Measurements from ENCODE around the gene AMFR. TPM values are rescaled to one million over a fixed set of nuclear protein-coding genes. Genes with fewer than 3 reads are reported as not detected.

AMFR gene
- total and polyA plus RNA-seq, 10 of the 15 experiments (the other 5 are each of a cell fraction or from before 2014, with no cell fraction given), result 8.2 to 67.6 (median 28.1) TPM

DNA sequence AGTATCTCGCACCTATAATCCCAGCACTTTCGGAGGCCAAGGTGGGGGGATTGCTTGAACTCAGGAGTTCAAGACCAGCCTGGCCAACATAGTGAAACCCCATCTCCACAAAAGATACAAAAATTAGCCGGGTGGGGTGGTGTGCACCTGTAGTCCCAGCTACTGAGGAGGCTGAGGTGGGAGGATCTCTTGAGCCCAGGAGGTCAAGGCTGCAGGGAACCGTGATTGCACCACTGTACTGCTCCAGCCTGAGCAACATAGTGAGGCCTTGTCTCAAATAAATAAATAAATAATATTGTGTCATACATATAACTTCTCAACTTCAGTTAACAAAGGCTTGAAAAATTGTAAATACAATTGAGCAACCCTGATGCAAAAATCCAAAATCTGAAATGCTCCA lies 8.2 kb downstream of the AMFR start:
- SMC1A ChIA-PET (ENCODE audit: uncharacterized antibody, unreplicated experiment), result no interaction called here
- RAD21 ChIA-PET (ENCODE audit: unreplicated experiment), result no interaction called here
- Histone ChIP-seq H3K9ac (ENCODE audit: control insufficient read depth, insufficient read depth, low read length) (no peak overlapping the region), H3K4me3 (no peak overlapping the region), H3K27ac (ENCODE audit: control insufficient read depth, insufficient read depth) (no peak overlapping the region), H3K79me2 (ENCODE audit: control insufficient read depth, insufficient read depth, low read length) (peaks cover 57% of the 10 kb centered on the region), H3K27me3 (replicated peaks in 1 of 2; ENCODE audit: control insufficient read depth in 2 of 2, insufficient read depth in 2 of 2, low read length in 1 of 2) (no peaks in the 10 kb centered on the region), H3K4me1 (ENCODE audit: control insufficient read depth, insufficient read depth, low read length) (peaks cover 12% of the 10 kb centered on the region), H3K36me3 (ENCODE audit: control insufficient read depth in 2 of 2, insufficient read depth in 2 of 2, low read length in 1 of 2) (peaks cover 0 to 15% of the 10 kb centered on the region in 2 experiments; a peak in 2 of 4 replicates), H2AFZ (ENCODE audit: control insufficient read depth, low read depth, low read length) (no peak overlapping the region), H4K20me1 (ENCODE audit: control insufficient read depth, insufficient read depth) (no peaks in the 10 kb centered on the region), H3K4me2 (ENCODE audit: control insufficient read depth, insufficient read depth) (no peak overlapping the region), H3K9me3 (replicated peaks; ENCODE audit: control insufficient read depth, insufficient read depth, low read length) (no peaks in the 10 kb centered on the region)
- POLR2A ChIA-PET, result no interaction called here
- BruUV-seq (replicated peaks), result no TSS peak
- WGBS (ENCODE audit: insufficient coverage, insufficient replicate concordance, low lambda C conversion rate, missing lambda C conversion rate), result 84% methylated on average over 4 of the region's 4 CpGs
- TF ChIP-seq ZNF217 (IDR thresholded peaks at IDR 0.05) (no peak), EZH2 (IDR thresholded peaks at IDR 0.05; ENCODE audit: borderline replicate concordance, control insufficient read depth, low read depth, low read length) (no peak), PML (IDR thresholded peaks at IDR 0.05; ENCODE audit: low read length) (no peak), HCFC1 (IDR thresholded peaks at IDR 0.05; ENCODE audit: low read length) (no peak), CBFB (IDR thresholded peaks at IDR 0.05; ENCODE audit: low read depth) (no peak), MEF2B (IDR thresholded peaks at IDR 0.05; ENCODE audit: partially characterized antibody, poor library complexity, severe bottlenecking) (no peak), RELA (IDR thresholded peaks at IDR 0.05; ENCODE audit: borderline replicate concordance, partially characterized antibody) (no peak)
- TF ChIP-seq, protein P1, sequence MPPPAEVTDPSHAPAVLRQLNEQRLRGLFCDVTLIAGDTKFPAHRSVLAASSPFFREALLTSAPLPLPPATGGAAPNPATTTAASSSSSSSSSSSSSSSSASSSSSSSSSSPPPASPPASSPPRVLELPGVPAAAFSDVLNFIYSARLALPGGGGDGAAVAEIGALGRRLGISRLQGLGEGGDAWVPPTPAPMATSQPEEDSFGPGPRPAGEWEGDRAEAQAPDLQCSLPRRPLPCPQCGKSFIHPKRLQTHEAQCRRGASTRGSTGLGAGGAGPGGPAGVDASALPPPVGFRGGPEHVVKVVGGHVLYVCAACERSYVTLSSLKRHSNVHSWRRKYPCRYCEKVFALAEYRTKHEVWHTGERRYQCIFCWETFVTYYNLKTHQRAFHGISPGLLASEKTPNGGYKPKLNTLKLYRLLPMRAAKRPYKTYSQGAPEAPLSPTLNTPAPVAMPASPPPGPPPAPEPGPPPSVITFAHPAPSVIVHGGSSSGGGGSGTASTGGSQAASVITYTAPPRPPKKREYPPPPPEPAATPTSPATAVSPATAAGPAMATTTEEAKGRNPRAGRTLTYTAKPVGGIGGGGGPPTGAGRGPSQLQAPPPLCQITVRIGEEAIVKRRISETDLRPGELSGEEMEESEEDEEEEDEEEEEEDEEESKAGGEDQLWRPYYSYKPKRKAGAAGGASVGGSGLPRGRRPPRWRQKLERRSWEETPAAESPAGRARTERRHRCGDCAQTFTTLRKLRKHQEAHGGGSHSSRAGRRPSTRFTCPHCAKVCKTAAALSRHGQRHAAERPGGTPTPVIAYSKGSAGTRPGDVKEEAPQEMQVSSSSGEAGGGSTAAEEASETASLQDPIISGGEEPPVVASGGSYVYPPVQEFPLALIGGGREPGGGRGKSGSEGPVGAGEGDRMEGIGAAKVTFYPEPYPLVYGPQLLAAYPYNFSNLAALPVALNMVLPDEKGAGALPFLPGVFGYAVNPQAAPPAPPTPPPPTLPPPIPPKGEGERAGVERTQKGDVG (CRISPR knock-in tag; IDR thresholded peaks at IDR 0.05), result no peak
- intact Hi-C loops (cut with micrococcal nuclease; ENCODE audit: unreplicated experiment), result no loop called here
- ATAC-seq (no peak), DNase-seq (ENCODE audit: low read depth, low spot score) (no peak), FAIRE-seq (no peak)
- CTCF ChIA-PET, result no interaction called here
- in situ Hi-C loops (cut with MboI), result no loop called here

Data from GM12878 (cell line).